Epithelial cell of esophagus (primary cell): Measurements from ENCODE around the gene RNF213.

Experiments
- DNase-seq: peaks from one replicate; pipeline ENCODE4 v3.0.0; 2010; ENCODE audit warnings: low read depth
- H3K4me3 ChIP-seq: 2 replicates; pipeline ENCODE4 v1.5.1; 2011; ENCODE audit warnings: mild to moderate bottlenecking, low read length, control low read depth
- CTCF ChIP-seq: IDR thresholded peaks from 2 replicates; pipeline ENCODE4 v1.5.1; 2011; ENCODE audit warnings: low read depth, mild to moderate bottlenecking, low read length, control low read depth, inconsistent platforms; ENCODE audit not compliant: insufficient read depth; ENCODE audit errors: missing control alignments

The RNF213 gene

GRCh38 chr17:80220054-80220735, 40.5 kb upstream of the RNF213 start, which contains the start of the genes SGSH and SLC26A11:
SGSH (minus strand) TSS chr17:80220333; CDS start chr17:80220313, 20 bp downstream.
SLC26A11 (plus strand) TSS chr17:80220427; CDS start chr17:80221561, 1,134 bp downstream.
- peak; percentile 53 for DNase-seq
- H3K4me3 ChIP-seq = peak within 1 kb of the TSS; percentile 74
- no peak for TF ChIP-seq CTCF

- no peak for DNase-seq
- TF ChIP-seq CTCF = no peak
- H3K4me3 ChIP-seq = peak overlapping the region; percentile 74
Observed at GRCh38 chr17:80220736-80221215, 39.9 kb upstream of the RNF213 start.

- no peak for TF ChIP-seq CTCF
- H3K4me3 ChIP-seq = no peak overlapping the region
- DNase-seq = no peak
Observed at GRCh38 chr17:80221351-80222105, 39.1 kb upstream of the RNF213 start.

GRCh38 chr17:80222376-80223141, 38.1 kb upstream of the RNF213 start:
- no peak for DNase-seq
- no peak for TF ChIP-seq CTCF
- no peak overlapping the region for H3K4me3 ChIP-seq

GRCh38 chr17:80223142-80223815, 37.4 kb upstream of the RNF213 start:
- no peak overlapping the region for H3K4me3 ChIP-seq
- DNase-seq = no peak
- no peak for TF ChIP-seq CTCF

GRCh38 chr17:80223838-80224497, 36.7 kb upstream of the RNF213 start:
- no peak overlapping the region for H3K4me3 ChIP-seq
- TF ChIP-seq CTCF = no peak
- DNase-seq = no peak
